HG03442 (cell line): ENCODE results near the gene ANO6.
A peak's percentile ranks its signal among the peaks of the same experiment; 100 is the strongest.

Source experiments
- ATAC-seq: cut with Tn5 transposase; IDR thresholded peaks from one replicate; pipeline ENCODE4 v1.9.1; 2021; ENCODE audit warnings: mild to moderate bottlenecking, moderate library complexity; ENCODE audit not compliant: unreplicated experiment

ANO6 gene

DNA sequence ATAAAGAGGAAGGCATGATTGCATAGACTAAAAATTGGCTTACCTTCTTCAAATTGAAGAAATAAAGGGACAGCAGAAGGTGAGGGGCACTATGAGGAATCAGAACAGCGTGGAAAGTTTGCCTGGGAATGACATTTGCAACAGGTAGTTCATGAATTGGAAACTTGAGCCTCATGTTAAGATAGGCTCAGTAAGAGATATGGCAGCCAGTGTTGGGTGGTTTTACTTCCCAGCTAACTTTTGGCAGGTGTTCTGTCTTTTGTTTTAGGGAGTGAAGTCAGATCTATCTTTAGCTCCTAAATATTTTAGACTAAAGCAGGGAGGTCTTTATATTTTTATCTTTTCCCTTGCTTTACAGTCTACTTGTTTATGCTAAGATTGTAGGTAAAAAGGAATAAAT lies 122.4 kb downstream of the ANO6 start:
- no peak for ATAC-seq

- no peak for ATAC-seq
Observed at GRCh38 chr12:45339035-45339434, 123.1 kb downstream of the ANO6 start.

GRCh38 chr12:45342171-45342570 lies 126.3 kb downstream of the ANO6 start:
- no peak for ATAC-seq

DNA sequence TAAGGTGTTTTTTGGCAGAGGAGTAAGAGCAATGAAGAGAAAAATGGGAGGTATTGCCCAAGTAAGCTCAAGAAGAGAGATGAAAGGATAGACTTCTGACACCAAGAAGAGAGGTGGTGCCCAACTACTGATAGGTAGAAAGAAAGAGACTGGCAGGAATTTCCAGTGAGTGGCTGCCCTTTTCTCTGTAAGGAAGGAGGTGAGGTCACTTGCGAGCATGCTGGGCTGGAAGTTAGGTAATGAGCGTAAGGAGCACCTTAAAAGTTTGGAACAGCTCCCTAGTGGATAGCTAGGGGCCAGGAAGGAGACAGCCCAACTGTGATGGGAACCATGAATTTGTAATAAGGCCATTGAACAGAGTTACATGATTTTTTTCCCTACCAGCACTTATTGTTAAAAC lies 127.0 kb downstream of the ANO6 start:
- ATAC-seq: no peak

GRCh38 chr12:45343269-45344051 lies 127.6 kb downstream of the ANO6 start:
- ATAC-seq: no peak

GRCh38 chr12:45348311-45348710 lies 132.4 kb downstream of the ANO6 start:
- no peak for ATAC-seq

- ATAC-seq: no peak
Observed at GRCh38 chr12:45348986-45349385, 133.1 kb downstream of the ANO6 start.

DNA sequence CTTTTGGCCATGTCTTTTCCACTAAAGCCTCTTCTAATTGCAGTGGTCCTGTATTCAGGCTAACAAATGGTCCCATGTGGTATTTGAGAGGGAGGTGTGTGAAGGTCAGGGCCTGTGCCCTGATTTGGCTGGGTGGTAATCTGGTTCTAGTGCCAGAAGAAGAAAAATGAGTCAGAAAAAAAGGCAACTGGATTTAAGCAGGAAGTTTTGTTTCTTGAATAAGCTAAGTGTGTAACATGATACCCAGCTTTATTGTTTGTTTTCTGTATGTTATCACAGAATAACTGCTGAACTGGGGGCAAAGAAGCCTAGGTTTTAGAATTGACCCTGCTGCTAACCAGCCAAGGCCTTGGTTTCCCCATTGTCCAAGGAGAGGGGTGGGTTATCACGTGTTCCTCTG lies 134.0 kb downstream of the ANO6 start:
- no peak for ATAC-seq

GRCh38 chr12:45350861-45351260 lies 135.0 kb downstream of the ANO6 start:
- no peak for ATAC-seq

DNA sequence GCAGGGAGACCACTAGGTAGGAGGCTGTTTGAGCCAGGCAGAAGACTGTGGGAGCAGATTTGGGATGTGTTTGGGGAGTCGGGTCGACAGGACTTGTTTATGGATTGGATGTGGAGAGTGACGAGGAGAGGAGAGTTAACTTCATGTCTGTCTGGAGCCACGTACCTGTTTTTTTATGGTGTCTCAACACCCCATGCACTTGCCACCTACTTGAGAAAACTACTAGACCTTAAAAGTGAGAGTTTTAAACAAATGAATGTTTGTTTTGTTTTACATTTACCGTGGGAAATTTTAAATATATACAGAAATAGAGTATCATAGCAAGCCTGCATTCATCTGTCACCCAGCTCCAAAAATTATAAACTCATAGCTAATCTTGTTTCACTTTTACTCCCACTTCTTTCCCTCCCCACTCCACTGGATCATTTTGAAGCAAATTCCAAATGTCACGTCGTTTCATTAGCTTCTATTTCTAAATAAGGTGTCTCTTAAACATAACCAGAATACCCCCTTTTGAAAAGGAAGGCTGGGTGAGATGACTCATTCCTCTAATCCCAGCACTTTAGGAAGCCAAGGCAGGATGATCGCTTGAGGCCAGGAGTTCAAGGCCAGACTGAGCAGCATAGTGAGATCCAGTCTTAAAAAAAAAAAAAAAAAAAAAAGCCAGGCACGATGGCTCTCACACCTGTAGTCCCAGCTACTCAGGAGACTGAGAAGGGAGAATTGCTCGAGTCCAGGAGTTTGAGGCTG lies 136.2 kb downstream of the ANO6 start:
- no peak for ATAC-seq

- ATAC-seq: no peak
Observed at GRCh38 chr12:45353944-45354343, 138.0 kb downstream of the ANO6 start.

GRCh38 chr12:45354399-45354798 lies 138.5 kb downstream of the ANO6 start:
- peak; percentile 80 for ATAC-seq

DNA sequence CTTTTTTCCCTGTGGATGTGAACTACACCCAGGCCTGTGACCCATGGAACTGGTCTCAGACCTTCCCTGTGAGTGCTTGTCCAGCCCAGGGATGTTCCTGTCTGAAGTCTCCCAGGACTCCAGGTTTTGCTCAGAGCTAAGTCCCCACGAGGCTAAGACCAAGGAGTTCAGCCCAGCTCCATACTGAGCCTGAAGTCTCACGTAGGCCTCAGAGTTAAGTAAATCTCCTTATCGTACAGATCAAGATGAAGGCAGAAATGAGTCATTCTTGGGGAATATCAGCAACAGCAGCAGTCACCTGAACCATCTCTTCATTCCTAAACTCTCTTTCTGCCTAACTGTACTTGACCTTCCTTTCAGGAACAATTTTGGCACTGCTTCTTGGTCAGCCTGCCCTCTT lies 139.8 kb downstream of the ANO6 start:
- ATAC-seq: no peak

DNA sequence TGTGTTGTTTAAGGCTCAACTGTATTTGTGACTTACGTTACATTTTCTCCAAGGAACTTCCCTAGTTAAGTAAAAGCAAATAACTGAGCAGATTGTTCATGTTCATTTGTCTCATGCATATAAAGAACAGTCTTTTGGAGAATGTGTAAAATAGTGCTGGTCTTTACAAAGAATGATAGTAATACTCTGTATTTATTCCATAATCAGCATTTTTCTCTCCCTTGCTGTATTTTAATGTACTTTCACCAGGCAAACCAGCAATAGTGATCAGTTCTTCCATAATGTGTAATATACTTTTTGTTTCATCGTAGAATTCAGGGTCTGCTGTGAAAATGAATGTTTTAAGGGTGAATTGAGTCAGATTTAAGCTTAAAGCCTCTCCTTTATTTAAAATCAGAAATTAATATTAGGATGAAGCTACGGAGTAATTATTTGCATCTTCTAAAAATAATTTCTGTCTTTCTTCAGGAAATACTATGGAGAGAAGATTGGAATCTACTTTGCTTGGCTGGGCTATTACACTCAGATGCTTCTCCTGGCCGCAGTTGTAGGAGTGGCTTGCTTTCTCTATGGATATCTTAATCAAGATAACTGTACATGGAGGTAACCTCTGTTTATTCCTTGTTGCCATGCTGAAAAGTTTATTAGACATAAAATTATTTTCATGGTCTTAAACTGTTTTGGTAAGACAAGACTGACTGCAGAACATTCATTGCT lies 141.1 kb downstream of the ANO6 start:
- no peak for ATAC-seq

DNA sequence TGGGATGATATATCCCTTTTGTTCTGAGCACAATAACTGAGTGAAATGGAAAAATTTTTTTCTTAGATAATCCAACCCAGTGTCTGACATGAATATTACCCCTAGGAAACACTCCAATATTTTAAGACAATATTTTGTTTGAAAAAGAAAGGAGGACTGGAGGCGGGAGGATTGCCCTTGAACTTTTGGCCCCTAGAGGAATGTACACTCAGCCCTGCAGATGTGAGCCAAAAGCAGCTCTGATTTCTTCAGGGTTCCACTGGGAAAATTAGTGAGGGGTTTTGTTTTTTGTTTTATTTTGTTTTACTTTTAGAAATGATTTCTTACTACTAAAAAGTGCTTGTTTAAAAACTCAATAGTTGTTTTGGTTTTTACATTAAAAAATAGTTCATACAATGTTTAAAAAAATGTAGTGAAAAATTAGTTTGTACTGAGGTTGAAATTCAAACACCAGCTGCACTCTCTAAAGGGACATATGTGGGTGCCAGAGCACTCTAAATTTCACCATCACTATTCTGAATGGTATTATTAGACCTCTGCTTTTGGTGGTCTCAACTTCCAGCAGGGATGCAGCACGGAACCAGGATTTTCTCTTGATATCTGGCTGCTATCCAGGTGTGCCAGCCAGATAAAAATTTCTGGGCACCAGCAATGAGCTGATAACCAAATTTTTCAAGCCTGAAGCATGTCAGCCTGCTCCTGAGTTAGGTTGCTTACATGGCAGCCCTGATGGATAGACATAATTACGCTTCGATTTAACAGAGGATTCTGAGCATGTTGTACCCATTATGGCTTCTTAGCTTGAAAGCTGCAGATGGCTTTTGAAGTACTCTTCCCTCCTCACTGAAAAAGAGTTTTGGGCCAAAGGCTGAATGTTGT lies 141.9 kb downstream of the ANO6 start:
- ATAC-seq: no peak

- no peak for ATAC-seq
Observed at GRCh38 chr12:45362291-45362690, 146.4 kb downstream of the ANO6 start.

DNA sequence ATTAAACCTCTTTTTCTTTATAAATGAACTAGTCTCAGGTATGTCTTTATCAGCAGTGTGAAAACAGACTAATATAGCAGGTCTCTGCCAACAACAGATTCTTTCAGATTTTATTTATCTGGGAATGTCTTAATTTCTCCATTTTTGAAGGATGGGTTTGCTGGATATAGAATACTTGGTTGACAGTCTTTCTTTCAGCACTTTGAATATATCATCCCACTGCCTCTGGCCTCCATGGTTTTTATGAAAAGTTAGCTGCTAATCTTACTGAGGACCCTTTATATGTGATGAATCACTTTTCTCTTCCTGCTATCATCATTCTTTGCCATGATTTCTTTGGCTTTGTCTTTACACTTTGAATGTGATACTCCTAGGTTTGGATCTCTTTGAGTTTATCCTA lies 148.0 kb downstream of the ANO6 start:
- no peak for ATAC-seq

- ATAC-seq: no peak
Observed at GRCh38 chr12:45368841-45369489, 153.1 kb downstream of the ANO6 start.

GRCh38 chr12:45377815-45378214 lies 161.9 kb downstream of the ANO6 start:
- no peak for ATAC-seq

- ATAC-seq: no peak
Observed at GRCh38 chr12:45379261-45379660, 163.4 kb downstream of the ANO6 start.
